ENCODE results near the gene SRGAP2.
"Not testable (repeated sequence)": the region's sequence is repeated elsewhere in the genome, so short reads cannot be mapped to it uniquely, and the experiment has no call there.

SRGAP2 gene

GRCh38 chr1:206252680-206253335, 49.5 kb downstream of the SRGAP2 start:
- DNase-seq: not testable (repeated sequence)

Data from DMS 273 treated with DMSO at 0.1 percent for 48 hours (cell line).